Body of pancreas (tissue), 4 donors: ENCODE results near the gene TOMM34. TPM values are rescaled to one million over a fixed set of nuclear protein-coding genes. Genes with fewer than 3 reads are reported as not detected.

Experiments used
- ATAC-seq: fragments of 150-250 bp; one replicate; pipeline ENCODE4 v1.9.1; 2016
- DNase-seq, 4 donors: peaks; one replicate each; pipeline ENCODE4 v3.0.0-alpha.2; 2019
- H3K27ac ChIP-seq, 4 donors: fragments of 200-600 bp; sonication (generic); 1 replicate in 3 of 4; 2 replicates in 1 of 4; pipeline versions ENCODE4 v1.5.1 to v1.6.1; 2016 to 2019; ENCODE audit warnings: mild to moderate bottlenecking in 1 of 4, mixed read lengths in 1 of 4, moderate library complexity in 1 of 4
- H3K27me3 ChIP-seq, 2 donors: fragments of 200-600 bp; sonication (generic); one replicate each; pipeline ENCODE4 v1.6.0; 2016; ENCODE audit warnings: mild to moderate bottlenecking in 1 of 2
- H3K36me3 ChIP-seq, 2 donors: fragments of 200-600 bp; sonication (generic); replicated peaks in 1 of 2; 2 replicates each; pipeline ENCODE4 v1.5.1; 2016; ENCODE audit warnings: low read depth in 2 of 2; ENCODE audit not compliant: insufficient read depth in 1 of 2
- H3K4me1 ChIP-seq: fragments of 200-600 bp; sonication (generic); one replicate; pipeline ENCODE4 v1.6.0; 2016
- H3K4me3 ChIP-seq, 2 donors: fragments of 200-600 bp; sonication (generic); 1 replicate in 1 of 2; 2 replicates in 1 of 2; pipeline ENCODE4 v1.5.1; 2016 to 2019
- H3K9me3 ChIP-seq, 3 donors: fragments of 200-600 bp; sonication (generic); 1 replicate in 2 of 3; 2 replicates in 1 of 3; pipeline ENCODE4 v1.5.1; 2016
- CTCF ChIP-seq, 7 experiments: fragments of 450-650 bp in 4 of 7; fragments of 200-600 bp in 3 of 7; sonication (generic) in 3 of 7; IDR thresholded peaks; one replicate each; pipeline ENCODE4 v1.5.1; 2016 to 2019; ENCODE audit warnings: antibody characterized with exemption in 7 of 7
- POLR2A ChIP-seq, 3 donors: fragments of 450-650 bp; IDR thresholded peaks; one replicate each; pipeline ENCODE4 v1.6.1; 2016; ENCODE audit warnings: antibody characterized with exemption in 3 of 3, mild to moderate bottlenecking in 2 of 3
- WGBS, 2 donors: methylation state at CpG; one replicate each; pipeline ENCODE4 v1.1.5; 2017; 5-methylcytosine and 5-hydroxymethylcytosine counted together
- intact Hi-C: fragments of 100-400 bp; cut with DNase I; formaldehyde crosslinking; loops from one replicate; pipeline ENCODE4 v1.15.1; 2023
- total RNA-seq, 2 donors: library from RNA; depleted of rRNA; stranded (reverse); fragments of >200 nt; gene quantifications; one replicate each; pipeline ENCODE4 v1.1.0, GENCODE V29; 2016

TOMM34 gene
- total RNA-seq, 2 donors from 2014 or later = 2.6 to 13.0 TPM

- H3K27ac ChIP-seq = no peak overlapping the region
- DNase-seq (no peak), ATAC-seq (no peak)
- WGBS, 2 donors = 92 to 94% methylated on average over 7 of the region's 7 CpGs
- no peak overlapping the region for H3K4me3 ChIP-seq
- TF ChIP-seq CTCF (IDR thresholded peaks at IDR 0.05) (no peak), POLR2A (IDR thresholded peaks at IDR 0.05) (no peak)
- no peaks in the 10 kb centered on the region for H3K4me1 ChIP-seq
- H3K9me3 ChIP-seq = no peaks in the 10 kb centered on the region
- H3K36me3 ChIP-seq = peaks cover 0 to 2% of the 10 kb centered on the region in 2 donors
- no peaks in the 10 kb centered on the region for H3K27me3 ChIP-seq
- intact Hi-C loops = no loop called here
Observed at GRCh38 chr20:44983093-44983674, 23.0 kb upstream of the TOMM34 start.

GRCh38 chr20:44981736-44982406 is 21.7 kb upstream of the TOMM34 start:
- intact Hi-C loops = no loop called here
- H3K36me3 ChIP-seq = peaks cover 0 to 2% of the 10 kb centered on the region in 2 donors
- DNase-seq (no peak), ATAC-seq (no peak)
- H3K4me1 ChIP-seq = no peaks in the 10 kb centered on the region
- H3K27ac ChIP-seq = no peak overlapping the region
- H3K4me3 ChIP-seq = no peak overlapping the region
- WGBS, 2 donors = 75 to 87% methylated on average over 8 of the region's 8 CpGs
- no peaks in the 10 kb centered on the region for H3K9me3 ChIP-seq
- no peaks in the 10 kb centered on the region for H3K27me3 ChIP-seq
- TF ChIP-seq POLR2A (IDR thresholded peaks at IDR 0.05) = no peak
- TF ChIP-seq CTCF (IDR thresholded peaks at IDR 0.05) = no peak

- TF ChIP-seq POLR2A (IDR thresholded peaks at IDR 0.05) (no peak), CTCF (IDR thresholded peaks at IDR 0.05) (no peak)
- intact Hi-C loops = no loop called here
- Histone ChIP-seq H3K27me3 (no peaks in the 10 kb centered on the region), H3K27ac (peak overlapping the region in 2 of 4 donors; percentile 30 to 75), H3K4me1 (no peaks in the 10 kb centered on the region), H3K4me3 (no peak overlapping the region), H3K36me3 (peaks cover 0 to 11% of the 10 kb centered on the region in 2 donors), H3K9me3 (no peaks in the 10 kb centered on the region)
- 30 to 47% methylated on average over 2 of the region's 2 CpGs for WGBS, 2 donors
- ATAC-seq (no peak), DNase-seq (peak in 2 of 4 donors; percentile 25 to 58)
Observed at GRCh38 chr20:44979090-44979621, 19.0 kb upstream of the TOMM34 start.

- intact Hi-C loops = no loop called here
- no peak overlapping the region for H3K27ac ChIP-seq
- no peak for DNase-seq
- H3K4me1 ChIP-seq = no peaks in the 10 kb centered on the region
- peaks cover 0 to 16% of the 10 kb centered on the region in 2 donors for H3K36me3 ChIP-seq
- no peak overlapping the region for H3K4me3 ChIP-seq
- WGBS, 2 donors = 92 to 93% methylated on average over 4 of the region's 4 CpGs
- no peaks in the 10 kb centered on the region for H3K27me3 ChIP-seq
- H3K9me3 ChIP-seq = no peaks in the 10 kb centered on the region
- TF ChIP-seq CTCF (IDR thresholded peaks at IDR 0.05) (no peak), POLR2A (IDR thresholded peaks at IDR 0.05) (no peak)
- no peak for ATAC-seq
Observed at GRCh38 chr20:44976698-44977097, 16.5 kb upstream of the TOMM34 start.
